HCT116 (cell line): ENCODE results near the gene QRFPR.

ENCODE experiments used
- ATF3 ChIP-seq: IDR thresholded peaks from 2 replicates; pipeline ENCODE4 v1.6.1; 2012
- CTCF ChIP-seq, 3 experiments: fragments of 200-600 bp in 1 of 3; sonication (generic) in 1 of 3; IDR thresholded peaks in 2 of 3; conservative IDR thresholded peaks in 1 of 3; 2 replicates each; pipeline ENCODE4 v1.5.1; 2012 to 2017; ENCODE audit warnings: low read depth in 2 of 3, low read length in 2 of 3, antibody characterized with exemption in 1 of 3, borderline replicate concordance in 1 of 3, control low read depth in 1 of 3, mild to moderate bottlenecking in 1 of 3, mixed read lengths in 1 of 3, mixed run types in 1 of 3, moderate library complexity in 1 of 3; ENCODE audit not compliant: insufficient read depth in 1 of 3
- EGR1 ChIP-seq: IDR thresholded peaks from 2 replicates; pipeline ENCODE4 v1.6.1; 2012; ENCODE audit warnings: low read depth
- EZH2 ChIP-seq: fragments of 200-600 bp; sonication (generic); IDR thresholded peaks from 2 replicates; pipeline ENCODE4 v1.6.1; 2017; ENCODE audit warnings: antibody characterized with exemption, mixed run types
- EZH2phosphoT487 ChIP-seq: fragments of 200-600 bp; IDR thresholded peaks from 2 replicates; pipeline ENCODE4 v1.6.1; 2018; ENCODE audit warnings: antibody characterized with exemption, borderline replicate concordance
- MAX ChIP-seq: IDR thresholded peaks from 2 replicates; pipeline ENCODE4 v1.6.1; 2012
- POLR2A ChIP-seq: IDR thresholded peaks from 2 replicates; pipeline ENCODE4 v1.7.0; 2011; ENCODE audit warnings: borderline replicate concordance; ENCODE audit not compliant: insufficient read depth, insufficient read length; ENCODE audit errors: extremely low read depth
- POLR2AphosphoS5 ChIP-seq: IDR thresholded peaks from 2 replicates; pipeline ENCODE4 v1.6.1; 2011; ENCODE audit warnings: mild to moderate bottlenecking, low read depth, low read length, moderate library complexity
- REST ChIP-seq: IDR thresholded peaks from 2 replicates; pipeline ENCODE4 v1.6.1; 2012; ENCODE audit warnings: low read depth
- YY1 ChIP-seq: IDR thresholded peaks from 2 replicates; pipeline ENCODE4 v1.6.1; 2011; ENCODE audit warnings: low read length, low read depth, moderate library complexity, mild to moderate bottlenecking; ENCODE audit not compliant: insufficient replicate concordance; ENCODE audit errors: extremely low read depth
- ZBTB33 ChIP-seq: IDR thresholded peaks from 2 replicates; pipeline ENCODE4 v1.6.1; 2011; ENCODE audit warnings: mild to moderate bottlenecking, low read length, moderate library complexity; ENCODE audit not compliant: insufficient replicate concordance; ENCODE audit errors: extremely low read depth

- no peak for TF ChIP-seq CTCF (IDR thresholded peaks at IDR 0.05 in 2 of 3, conservative IDR thresholded peaks at IDR 0.05 in 1 of 3; ENCODE audit: borderline replicate concordance in 1 of 3, insufficient read depth in 1 of 3, low read depth in 2 of 3, low read length in 2 of 3)
- TF ChIP-seq POLR2AphosphoS5 = no peak
- TF ChIP-seq ATF3 = no peak
- no peak for TF ChIP-seq EZH2phosphoT487
- TF ChIP-seq REST = no peak
- no peak for TF ChIP-seq POLR2A
- TF ChIP-seq EZH2 = no peak
- TF ChIP-seq EGR1 = no peak
- no peak for TF ChIP-seq YY1
- no peak for TF ChIP-seq MAX
- TF ChIP-seq ZBTB33 = no peak
These were observed 7.0 kb downstream of the QRFPR start for GRCh38 chr4:121373841-121374240.
